Skeletal muscle satellite cell (primary cell): ENCODE data around the gene MB. TPM values are rescaled to one million over a fixed set of nuclear protein-coding genes. Genes with fewer than 3 reads are reported as not detected.
"Not testable (repeated sequence)": the region's sequence is repeated elsewhere in the genome, so short reads cannot be mapped to it uniquely, and the experiment has no call there.

ENCODE experiments used
- H3K27me3 ChIP-seq: 2 replicates; pipeline ENCODE4 v1.7.0; 2013; ENCODE audit warnings: low read length; ENCODE audit not compliant: control insufficient read depth, insufficient read depth
- H3K36me3 ChIP-seq: 2 replicates; pipeline ENCODE4 v1.7.0; 2013; ENCODE audit warnings: mild to moderate bottlenecking, control low read depth, low read length; ENCODE audit not compliant: insufficient read depth
- H3K4me1 ChIP-seq: 2 replicates; pipeline ENCODE4 v1.7.0; 2013; ENCODE audit warnings: low read length; ENCODE audit not compliant: control insufficient read depth, insufficient read depth
- H3K4me2 ChIP-seq: 2 replicates; pipeline ENCODE4 v1.7.0; 2013; ENCODE audit warnings: mild to moderate bottlenecking, low read length
- H3K4me3 ChIP-seq: 2 replicates; pipeline ENCODE4 v1.7.0; 2013; ENCODE audit warnings: low read length
- H3K9ac ChIP-seq: 2 replicates; pipeline ENCODE4 v1.7.0; 2013; ENCODE audit warnings: mild to moderate bottlenecking, low read depth, low read length, moderate library complexity
- H3K9me3 ChIP-seq: replicated peaks from 2 replicates; pipeline ENCODE4 v1.7.0; 2013; ENCODE audit warnings: mild to moderate bottlenecking, control low read depth, low read length
- total RNA-seq: library from RNA; depleted of rRNA; stranded (reverse); fragments of >200 nt; gene quantifications from 2 replicates; pipeline ENCODE4 v1.2.3, GENCODE V29; 2012; rRNA removed

The MB gene
- total RNA-seq = 0.22 TPM in 1 of 2 replicates, not detected in the other

GRCh38 chr22:35617137-35617755 lies at the start of gene MB:
TSS of gene MB (minus strand) at chr22:35617329. CDS start at chr22:35617257, 72 bp downstream.
- no peaks in the 10 kb centered on the region for H3K4me1 ChIP-seq
- H3K9ac ChIP-seq = no peak within 1 kb of the TSS
- H3K4me2 ChIP-seq = no peak within 1 kb of the TSS
- peaks cover 28% of the 10 kb centered on the region for H3K27me3 ChIP-seq
- H3K36me3 ChIP-seq = no peaks in the 10 kb centered on the region
- no peaks in the 10 kb centered on the region for H3K9me3 ChIP-seq
- no peak within 1 kb of the TSS for H3K4me3 ChIP-seq

- not testable (repeated sequence) for H3K4me1 ChIP-seq, H3K27me3 ChIP-seq, H3K36me3 ChIP-seq, H3K4me2 ChIP-seq, H3K4me3 ChIP-seq, H3K9ac ChIP-seq, H3K9me3 ChIP-seq
These were observed 49.6 kb upstream of the MB start for GRCh38 chr22:35666699-35667098.

- peaks cover 12% of the 10 kb centered on the region for H3K4me1 ChIP-seq
- no peak overlapping the region for H3K4me2 ChIP-seq
- H3K27me3 ChIP-seq = no peaks in the 10 kb centered on the region
- no peaks in the 10 kb centered on the region for H3K36me3 ChIP-seq
- H3K9me3 ChIP-seq = peaks cover 3% of the 10 kb centered on the region
- no peak overlapping the region for H3K4me3 ChIP-seq
- no peak overlapping the region for H3K9ac ChIP-seq
These were observed 47.9 kb upstream of the MB start for GRCh38 chr22:35664955-35665587.

GRCh38 chr22:35663371-35663770 lies 46.2 kb upstream of the MB start:
- peak overlapping the region; percentile 71 for H3K4me2 ChIP-seq
- H3K27me3 ChIP-seq = no peaks in the 10 kb centered on the region
- H3K4me1 ChIP-seq = peaks cover 12% of the 10 kb centered on the region
- H3K4me3 ChIP-seq = no peak overlapping the region
- H3K9ac ChIP-seq = no peak overlapping the region
- H3K9me3 ChIP-seq = peaks cover 3% of the 10 kb centered on the region
- peaks cover 3% of the 10 kb centered on the region for H3K36me3 ChIP-seq

- no peak overlapping the region for H3K9ac ChIP-seq
- H3K4me3 ChIP-seq = no peak overlapping the region
- peaks cover 3% of the 10 kb centered on the region for H3K36me3 ChIP-seq
- peaks cover 3% of the 10 kb centered on the region for H3K9me3 ChIP-seq
- peaks cover 12% of the 10 kb centered on the region for H3K4me1 ChIP-seq
- H3K27me3 ChIP-seq = no peaks in the 10 kb centered on the region
- H3K4me2 ChIP-seq = peak overlapping the region; percentile 71
These were observed 45.8 kb upstream of the MB start for GRCh38 chr22:35662914-35663313.

- no peaks in the 10 kb centered on the region for H3K27me3 ChIP-seq
- no peak overlapping the region for H3K4me2 ChIP-seq
- H3K4me1 ChIP-seq = peaks cover 12% of the 10 kb centered on the region
- H3K4me3 ChIP-seq = no peak overlapping the region
- H3K36me3 ChIP-seq = peaks cover 3% of the 10 kb centered on the region
- peaks cover 3% of the 10 kb centered on the region for H3K9me3 ChIP-seq
- H3K9ac ChIP-seq = no peak overlapping the region
These were observed 44.3 kb upstream of the MB start for GRCh38 chr22:35661464-35661863.

- H3K4me2 ChIP-seq = no peak overlapping the region
- peaks cover 3% of the 10 kb centered on the region for H3K9me3 ChIP-seq
- H3K27me3 ChIP-seq = no peaks in the 10 kb centered on the region
- H3K9ac ChIP-seq = no peak overlapping the region
- H3K4me1 ChIP-seq = peaks cover 12% of the 10 kb centered on the region
- peaks cover 3% of the 10 kb centered on the region for H3K36me3 ChIP-seq
- no peak overlapping the region for H3K4me3 ChIP-seq
These were observed 43.4 kb upstream of the MB start for GRCh38 chr22:35660291-35661127.

- H3K4me1 ChIP-seq = peaks cover 6% of the 10 kb centered on the region
- no peak overlapping the region for H3K4me3 ChIP-seq
These were observed 40.6 kb upstream of the MB start for GRCh38 chr22:35657571-35658312.

GRCh38 chr22:35656284-35656752 lies 39.2 kb upstream of the MB start:
- H3K4me2 ChIP-seq = no peak overlapping the region
- H3K9me3 ChIP-seq = no peaks in the 10 kb centered on the region
- H3K27me3 ChIP-seq = no peaks in the 10 kb centered on the region
- no peak overlapping the region for H3K4me3 ChIP-seq
- no peak overlapping the region for H3K9ac ChIP-seq
- peaks cover 3% of the 10 kb centered on the region for H3K36me3 ChIP-seq
- H3K4me1 ChIP-seq = peaks cover 6% of the 10 kb centered on the region

More at GRCh38 chr22:35657571-35658312, 40.6 kb upstream of the MB start:
- H3K27me3 ChIP-seq = no peaks in the 10 kb centered on the region
- no peak overlapping the region for H3K4me2 ChIP-seq
- H3K9me3 ChIP-seq = no peaks in the 10 kb centered on the region
- H3K9ac ChIP-seq = no peak overlapping the region
- peaks cover 3% of the 10 kb centered on the region for H3K36me3 ChIP-seq

- Histone ChIP-seq H3K9ac (no peak overlapping the region), H3K36me3 (peaks cover 3% of the 10 kb centered on the region), H3K4me2 (no peak overlapping the region), H3K9me3 (no peaks in the 10 kb centered on the region), H3K4me3 (no peak overlapping the region), H3K4me1 (peaks cover 3% of the 10 kb centered on the region), H3K27me3 (no peaks in the 10 kb centered on the region)
These were observed 36.7 kb upstream of the MB start for GRCh38 chr22:35653824-35654223.

- H3K4me2 ChIP-seq = no peak overlapping the region
- no peaks in the 10 kb centered on the region for H3K9me3 ChIP-seq
- peaks cover 24% of the 10 kb centered on the region for H3K4me1 ChIP-seq
- H3K4me3 ChIP-seq = no peak overlapping the region
- H3K36me3 ChIP-seq = no peaks in the 10 kb centered on the region
- H3K27me3 ChIP-seq = no peaks in the 10 kb centered on the region
- no peak overlapping the region for H3K9ac ChIP-seq
These were observed 34.0 kb upstream of the MB start for GRCh38 chr22:35651085-35651484.
